GM23338 (cell line): ENCODE results near the gene TNFRSF17. TPM values are rescaled to one million over a fixed set of nuclear protein-coding genes. Genes with fewer than 3 reads are reported as not detected.
"Not testable (repeated sequence)": the region's sequence is repeated elsewhere in the genome, so short reads cannot be mapped to it uniquely, and the experiment has no call there.

Source experiments
- ATAC-seq: fragments of 200-7000 bp; cut with Tn5 transposase; 3 replicates; pipeline ENCODE4 v1.9.1; 2020
- DNase-seq: peaks from one replicate; pipeline ENCODE4 v3.0.0-alpha.2; 2015; ENCODE audit warnings: low spot score
- H2AFZ ChIP-seq: fragments of 200-600 bp; sonication (generic); 2 replicates; pipeline ENCODE4 v1.8.0; 2016; ENCODE audit warnings: antibody characterized with exemption, mild to moderate bottlenecking, moderate library complexity
- H3F3A ChIP-seq: fragments of 200-600 bp; sonication (generic); replicated peaks from 2 replicates; pipeline ENCODE4 v1.8.0; 2017; ENCODE audit warnings: antibody characterized with exemption, mixed run types, low read depth
- H3K27ac ChIP-seq: fragments of 200-600 bp; sonication (generic); 2 replicates; pipeline ENCODE4 v1.6.1; 2016; ENCODE audit warnings: low read depth
- H3K27me3 ChIP-seq: fragments of 200-600 bp; sonication (generic); 2 replicates; pipeline ENCODE4 v1.8.0; 2016; ENCODE audit warnings: mild to moderate bottlenecking, mixed run types, moderate library complexity; ENCODE audit not compliant: insufficient read depth
- H3K36me3 ChIP-seq: fragments of 200-600 bp; sonication (generic); 2 replicates; pipeline ENCODE4 v1.8.0; 2016; ENCODE audit warnings: mild to moderate bottlenecking; ENCODE audit not compliant: insufficient read depth
- H3K4me1 ChIP-seq: fragments of 200-600 bp; sonication (generic); 2 replicates; pipeline ENCODE4 v1.8.0; 2016; ENCODE audit warnings: mild to moderate bottlenecking, moderate library complexity; ENCODE audit not compliant: insufficient read depth
- H3K4me2 ChIP-seq: fragments of 200-600 bp; sonication (generic); 2 replicates; pipeline ENCODE4 v1.7.1; 2017; ENCODE audit warnings: mixed run types
- H3K4me3 ChIP-seq: fragments of 200-600 bp; sonication (generic); 2 replicates; pipeline ENCODE4 v1.6.1; 2016; ENCODE audit warnings: mixed run types
- H3K79me2 ChIP-seq: fragments of 200-600 bp; sonication (generic); replicated peaks from 2 replicates; pipeline ENCODE4 v1.8.0; 2017; ENCODE audit warnings: mild to moderate bottlenecking; ENCODE audit not compliant: insufficient read depth
- H3K9me2 ChIP-seq: fragments of 200-600 bp; sonication (generic); 2 replicates; pipeline ENCODE4 v1.8.0; 2017; ENCODE audit not compliant: insufficient read depth
- H4K20me1 ChIP-seq: fragments of 200-600 bp; sonication (generic); replicated peaks from 2 replicates; pipeline ENCODE4 v1.8.0; 2017; ENCODE audit warnings: mild to moderate bottlenecking; ENCODE audit not compliant: insufficient read depth
- H3K27ac Mint-ChIP-seq: 2 replicates; pipeline ENCODE4 v1.8.0; 2020; ENCODE audit warnings: inconsistent platforms, mild to moderate bottlenecking, moderate library complexity, mixed read lengths
- H3K27me3 Mint-ChIP-seq: 3 replicates; pipeline ENCODE4 v1.8.0; 2022; ENCODE audit warnings: low read depth, mild to moderate bottlenecking, moderate library complexity, mixed read lengths, inconsistent platforms; ENCODE audit not compliant: insufficient read depth, poor library complexity
- H3K36me3 Mint-ChIP-seq: 3 replicates; pipeline ENCODE4 v1.8.0; 2021; ENCODE audit warnings: low read depth, mild to moderate bottlenecking, inconsistent platforms, moderate library complexity, mixed read lengths
- H3K4me1 Mint-ChIP-seq: 3 replicates; pipeline ENCODE4 v1.8.0; 2020; ENCODE audit warnings: mild to moderate bottlenecking, inconsistent platforms, mixed read lengths
- H3K4me3 Mint-ChIP-seq: 3 replicates; pipeline ENCODE4 v1.8.0; 2021; ENCODE audit warnings: moderate library complexity, mild to moderate bottlenecking, inconsistent platforms, mixed read lengths
- H3K9me3 Mint-ChIP-seq: 3 replicates; pipeline ENCODE4 v1.8.0; 2020; ENCODE audit warnings: moderate library complexity, mild to moderate bottlenecking, inconsistent platforms, mixed read lengths
- CREB1 ChIP-seq: fragments of 250-450 bp; sonication (Bioruptor Pico); IDR thresholded peaks from 2 replicates; pipeline ENCODE4 v1.5.0; 2020; ENCODE audit warnings: low read depth, mild to moderate bottlenecking, moderate library complexity
- ETS1 ChIP-seq: IDR thresholded peaks from 2 replicates; pipeline ENCODE4 v1.6.1; 2016; ENCODE audit warnings: antibody characterized with exemption
- EZH2 ChIP-seq: fragments of 200-600 bp; sonication (generic); IDR thresholded peaks from one replicate; pipeline ENCODE4 v1.8.0; 2017; ENCODE audit warnings: antibody characterized with exemption, mild to moderate bottlenecking, low read depth; ENCODE audit not compliant: unreplicated experiment
- JUNB ChIP-seq: IDR thresholded peaks from one replicate; pipeline ENCODE4 v1.6.1; 2016; ENCODE audit warnings: antibody characterized with exemption; ENCODE audit not compliant: unreplicated experiment
- NANOG ChIP-seq: IDR thresholded peaks from 2 replicates; pipeline ENCODE4 v1.6.1; 2016; ENCODE audit warnings: antibody characterized with exemption, borderline replicate concordance
- POLR2AphosphoS5 ChIP-seq: IDR thresholded peaks from 2 replicates; pipeline ENCODE4 v1.6.1; 2016; ENCODE audit warnings: antibody characterized with exemption, low read depth
- REST ChIP-seq: IDR thresholded peaks from one replicate; pipeline ENCODE4 v1.6.1; 2018; ENCODE audit warnings: antibody characterized with exemption; ENCODE audit not compliant: unreplicated experiment
- STAT1 ChIP-seq: IDR thresholded peaks from one replicate; pipeline ENCODE4 v1.6.1; 2016; ENCODE audit warnings: antibody characterized with exemption; ENCODE audit not compliant: unreplicated experiment
- ZNF114 ChIP-seq: fragments of 250-450 bp; sonication (Bioruptor Pico); IDR thresholded peaks from 2 replicates; pipeline ENCODE4 v1.5.0; 2020; ENCODE audit warnings: mild to moderate bottlenecking, moderate library complexity
- ZNF331 ChIP-seq: fragments of 250-450 bp; sonication (Bioruptor Pico); IDR thresholded peaks from 2 replicates; pipeline ENCODE4 v1.5.0; 2020; ENCODE audit warnings: low read depth, mild to moderate bottlenecking, moderate library complexity
- ZNF462 ChIP-seq: fragments of 250-450 bp; sonication (Bioruptor Pico); IDR thresholded peaks from 2 replicates; pipeline ENCODE4 v1.5.0; 2020; ENCODE audit warnings: mild to moderate bottlenecking, moderate library complexity
- polyA plus RNA-seq: library from polyadenylated mRNA; unstranded; fragments of >200 nt; fragmentation: Nextera tagmentation; extraction: Ambion mirVana; gene quantifications from 2 replicates; pipeline ENCODE4 v1.2.1, GENCODE V29; 2016
- total RNA-seq: library from RNA; depleted of rRNA; stranded (reverse); fragments of >200 nt; shearing (Covaris generic); gene quantifications from 2 replicates; pipeline ENCODE4 v1.2.3, GENCODE V29; 2014
- TF ChIP-seq, protein P1 (sequence below), 2 experiments: fragments of 200-600 bp in 1 of 2; sonication (generic) in 1 of 2; conservative IDR thresholded peaks; 2 replicates each; pipeline versions ENCODE4 v1.5.1 to v1.6.1; 2016 to 2017; ENCODE audit warnings: antibody characterized with exemption in 2 of 2, low read depth in 2 of 2, mild to moderate bottlenecking in 2 of 2, moderate library complexity in 1 of 2

The TNFRSF17 gene
- total and polyA plus RNA-seq, 2 experiments from 2014 or later, result not detected

GRCh38 chr16:11968577-11968976 lies 3.6 kb downstream of the TNFRSF17 start:
- Mint-ChIP-seq H3K9me3 (no peaks in the 10 kb centered on the region), H3K27ac (no peak overlapping the region), H3K4me3 (no peak overlapping the region), H3K36me3 (no peaks in the 10 kb centered on the region; the same call in 2 of the 3 replicates), H3K4me1 (no peaks in the 10 kb centered on the region), H3K27me3 (no peaks in the 10 kb centered on the region)
- Histone ChIP-seq H3K27me3 (no peaks in the 10 kb centered on the region), H4K20me1 (no peaks in the 10 kb centered on the region), H3K4me1 (no peaks in the 10 kb centered on the region), H3F3A (no peaks in the 10 kb centered on the region), H2AFZ (no peak overlapping the region), H3K36me3 (no peaks in the 10 kb centered on the region), H3K4me2 (no peak overlapping the region), H3K4me3 (no peak overlapping the region), H3K27ac (no peak overlapping the region), H3K79me2 (no peaks in the 10 kb centered on the region), H3K9me2 (no peaks in the 10 kb centered on the region)
- no peak for TF ChIP-seq NANOG
- TF ChIP-seq STAT1, result no peak
- TF ChIP-seq REST, result no peak
- TF ChIP-seq ETS1, result no peak
- TF ChIP-seq EZH2, result no peak
- no peak for TF ChIP-seq POLR2AphosphoS5
- no peak for TF ChIP-seq JUNB
- TF ChIP-seq ZNF114 (CRISPR knock-in tag), result no peak
- TF ChIP-seq CREB1 (CRISPR knock-in tag), result no peak
- TF ChIP-seq ZNF331 (CRISPR knock-in tag), result no peak
- no peak for TF ChIP-seq ZNF462 (CRISPR knock-in tag)
- TF ChIP-seq, protein P1, sequence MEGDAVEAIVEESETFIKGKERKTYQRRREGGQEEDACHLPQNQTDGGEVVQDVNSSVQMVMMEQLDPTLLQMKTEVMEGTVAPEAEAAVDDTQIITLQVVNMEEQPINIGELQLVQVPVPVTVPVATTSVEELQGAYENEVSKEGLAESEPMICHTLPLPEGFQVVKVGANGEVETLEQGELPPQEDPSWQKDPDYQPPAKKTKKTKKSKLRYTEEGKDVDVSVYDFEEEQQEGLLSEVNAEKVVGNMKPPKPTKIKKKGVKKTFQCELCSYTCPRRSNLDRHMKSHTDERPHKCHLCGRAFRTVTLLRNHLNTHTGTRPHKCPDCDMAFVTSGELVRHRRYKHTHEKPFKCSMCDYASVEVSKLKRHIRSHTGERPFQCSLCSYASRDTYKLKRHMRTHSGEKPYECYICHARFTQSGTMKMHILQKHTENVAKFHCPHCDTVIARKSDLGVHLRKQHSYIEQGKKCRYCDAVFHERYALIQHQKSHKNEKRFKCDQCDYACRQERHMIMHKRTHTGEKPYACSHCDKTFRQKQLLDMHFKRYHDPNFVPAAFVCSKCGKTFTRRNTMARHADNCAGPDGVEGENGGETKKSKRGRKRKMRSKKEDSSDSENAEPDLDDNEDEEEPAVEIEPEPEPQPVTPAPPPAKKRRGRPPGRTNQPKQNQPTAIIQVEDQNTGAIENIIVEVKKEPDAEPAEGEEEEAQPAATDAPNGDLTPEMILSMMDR (conservative IDR thresholded peaks at IDR 0.05; ENCODE audit: low read depth in 2 of 2), result no peak
- no peak for DNase-seq
- ATAC-seq, result no peak

DNA sequence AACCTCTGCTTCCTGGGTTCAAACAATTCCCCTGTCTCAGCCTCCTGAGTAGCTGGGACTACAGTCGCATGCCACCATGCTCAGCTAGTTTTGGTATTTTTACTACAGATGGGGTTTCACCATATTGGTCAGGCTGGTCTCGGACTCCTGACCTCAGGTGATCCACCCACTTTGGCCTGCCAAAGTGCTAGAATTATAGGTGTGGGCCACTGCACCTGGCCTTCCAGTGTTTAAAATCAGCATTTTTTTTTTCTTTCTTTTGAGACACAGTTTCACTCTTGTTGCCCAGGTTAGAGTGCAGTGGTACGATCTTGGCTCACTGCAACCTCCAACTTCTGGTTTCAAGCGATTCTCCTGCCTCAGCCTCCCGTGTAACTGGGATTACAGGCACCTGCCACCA lies 5.3 kb downstream of the TNFRSF17 start:
- H3K4me2 ChIP-seq, H3K79me2 ChIP-seq, H3K4me3 Mint-ChIP-seq, H3K36me3 ChIP-seq, H2AFZ ChIP-seq, H3K4me3 ChIP-seq, H3K27me3 Mint-ChIP-seq, H3K27ac Mint-ChIP-seq, ATAC-seq, H3K36me3 Mint-ChIP-seq, H3K4me1 ChIP-seq, H3K27me3 ChIP-seq, H4K20me1 ChIP-seq, H3K4me1 Mint-ChIP-seq, H3F3A ChIP-seq, H3K9me2 ChIP-seq, DNase-seq, H3K9me3 Mint-ChIP-seq, H3K27ac ChIP-seq: not testable (repeated sequence)
